Glutamatergic neuron (in vitro differentiated cells): ENCODE results near the gene TEX2. TPM values are rescaled to one million over a fixed set of nuclear protein-coding genes. Genes with fewer than 3 reads are reported as not detected.
"Not testable (repeated sequence)": the region's sequence is repeated elsewhere in the genome, so short reads cannot be mapped to it uniquely, and the experiment has no call there.

ENCODE experiments used
- DNase-seq: peaks from one replicate; pipeline ENCODE4 v3.0.0; 2022
- H3K27ac Mint-ChIP-seq: one replicate; pipeline ENCODE4 v1.8.0; 2020; ENCODE audit warnings: mild to moderate bottlenecking, mixed read lengths, inconsistent platforms; ENCODE audit not compliant: unreplicated experiment
- H3K27me3 Mint-ChIP-seq: one replicate; pipeline ENCODE4 v1.8.0; 2020; ENCODE audit warnings: mild to moderate bottlenecking, moderate library complexity, mixed read lengths, inconsistent platforms; ENCODE audit not compliant: unreplicated experiment
- H3K36me3 Mint-ChIP-seq: one replicate; pipeline ENCODE4 v1.8.0; 2020; ENCODE audit warnings: mild to moderate bottlenecking, mixed read lengths, inconsistent platforms; ENCODE audit not compliant: unreplicated experiment
- H3K4me1 Mint-ChIP-seq: one replicate; pipeline ENCODE4 v1.8.0; 2020; ENCODE audit warnings: mild to moderate bottlenecking, low read depth, mixed read lengths, inconsistent platforms; ENCODE audit not compliant: unreplicated experiment
- H3K4me3 Mint-ChIP-seq: one replicate; pipeline ENCODE4 v1.8.0; 2020; ENCODE audit warnings: mild to moderate bottlenecking, mixed read lengths, inconsistent platforms; ENCODE audit not compliant: unreplicated experiment
- H3K9me3 Mint-ChIP-seq: one replicate; pipeline ENCODE4 v1.8.0; 2020; ENCODE audit warnings: mild to moderate bottlenecking, moderate library complexity, mixed read lengths, inconsistent platforms; ENCODE audit not compliant: unreplicated experiment
- CTCF ChIP-seq: fragments of 200-600 bp; sonication (generic); IDR thresholded peaks from one replicate; pipeline ENCODE4 v1.5.0; 2021; ENCODE audit not compliant: partially characterized antibody, unreplicated experiment
- total RNA-seq: library from RNA; stranded (reverse); fragmentation: NEBNext Ultra II Directional; extraction: Animal tissue kit (Norgen Biotek cat#: 25700); gene quantifications from one replicate; pipeline ENCODE4 v1.2.1, GENCODE V29; 2021; ENCODE audit not compliant: unreplicated experiment

TEX2 gene
- total RNA-seq, 1 donor from 2014 or later, result 11.7 TPM

- no peak for TF ChIP-seq CTCF
- Mint-ChIP-seq H3K27ac (no peak overlapping the region), H3K36me3 (no peaks in the 10 kb centered on the region), H3K9me3 (peaks cover 2% of the 10 kb centered on the region), H3K4me1 (peaks cover 9% of the 10 kb centered on the region), H3K4me3 (no peak overlapping the region), H3K27me3 (no peaks in the 10 kb centered on the region)
- DNase-seq, result no peak
Observed at GRCh38 chr17:64226132-64226531, 36.9 kb downstream of the TEX2 start.

DNA sequence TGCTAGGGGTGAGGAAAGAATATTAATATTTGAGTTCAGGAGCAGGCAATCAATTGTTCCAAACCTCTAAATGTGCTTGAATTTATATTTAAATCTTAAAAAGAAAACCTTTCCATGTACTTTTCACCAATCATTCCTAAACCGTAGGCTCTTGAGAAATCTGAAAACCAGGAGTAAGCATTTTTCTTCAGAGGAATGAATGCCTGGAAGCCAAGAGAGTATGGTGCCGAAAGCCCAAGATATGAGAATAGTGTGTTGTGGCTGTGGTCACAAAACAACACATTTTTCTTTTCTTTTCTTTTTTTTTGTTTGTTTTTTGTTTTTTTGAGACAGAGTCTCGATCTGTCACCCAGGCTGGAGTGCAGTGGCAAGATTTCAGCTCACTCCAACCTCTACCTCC is 37.6 kb downstream of the TEX2 start:
- Mint-ChIP-seq H3K4me1 (peaks cover 9% of the 10 kb centered on the region), H3K27me3 (no peaks in the 10 kb centered on the region), H3K9me3 (peaks cover 2% of the 10 kb centered on the region), H3K36me3 (no peaks in the 10 kb centered on the region), H3K4me3 (no peak overlapping the region), H3K27ac (no peak overlapping the region)
- TF ChIP-seq CTCF, result no peak
- no peak for DNase-seq

DNA sequence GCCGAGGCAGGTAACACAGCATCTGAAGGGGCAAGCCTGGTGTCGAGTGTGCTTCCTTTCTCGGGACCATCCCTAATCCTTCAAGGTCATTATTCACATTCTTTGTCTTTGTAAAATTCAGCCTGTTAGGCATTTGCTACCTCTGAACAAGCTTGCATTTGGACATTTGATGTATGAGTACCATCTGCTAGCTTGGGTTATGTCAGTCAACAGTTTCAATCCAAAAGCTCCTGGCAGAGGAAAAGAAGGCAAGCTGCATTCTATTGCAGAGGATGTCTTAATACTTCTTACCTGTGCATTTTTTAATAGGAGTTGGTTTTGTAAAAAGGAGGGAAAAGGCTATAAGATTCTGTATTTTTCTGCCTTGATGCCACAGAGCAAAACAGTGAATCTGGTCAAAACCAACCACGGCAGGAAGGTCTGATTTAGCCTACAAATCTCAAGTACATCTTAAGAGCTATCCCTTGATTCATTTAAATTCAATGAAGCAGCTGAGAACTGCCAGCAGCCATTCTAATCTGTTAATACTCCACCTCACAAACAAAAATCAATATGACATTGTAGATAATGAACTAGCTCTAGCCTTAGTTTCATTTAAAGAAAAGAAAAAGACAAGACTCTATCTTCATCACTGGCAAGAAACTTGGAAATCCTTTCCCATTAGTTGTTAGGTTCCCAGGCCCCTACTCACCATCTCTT is 39.0 kb downstream of the TEX2 start:
- Mint-ChIP-seq H3K9me3 (peaks cover 2% of the 10 kb centered on the region), H3K4me1 (peaks cover 9% of the 10 kb centered on the region), H3K36me3 (no peaks in the 10 kb centered on the region), H3K27me3 (no peaks in the 10 kb centered on the region), H3K4me3 (no peak overlapping the region), H3K27ac (no peak overlapping the region)
- no peak for DNase-seq
- TF ChIP-seq CTCF, result no peak

DNA sequence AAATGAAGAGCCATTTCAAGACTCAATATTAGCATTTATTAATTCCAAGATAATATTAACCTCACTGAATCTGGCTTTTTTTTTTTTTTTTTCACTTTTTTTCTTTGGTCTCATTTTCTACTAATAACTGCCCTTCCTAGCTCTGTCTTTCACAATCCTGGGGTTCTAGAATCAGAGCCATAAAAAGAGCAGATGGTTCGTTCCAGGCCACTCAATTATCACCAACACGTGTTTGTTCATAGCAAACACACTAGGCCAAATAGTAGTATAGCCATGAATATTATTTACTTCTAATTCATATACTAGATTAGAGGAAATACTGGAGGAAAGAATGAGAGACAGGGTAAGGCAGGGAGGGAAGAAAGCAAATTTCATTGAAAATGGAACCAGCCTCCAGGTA is 39.8 kb downstream of the TEX2 start:
- H3K36me3 Mint-ChIP-seq, result no peaks in the 10 kb centered on the region
- no peak overlapping the region for H3K4me3 Mint-ChIP-seq
- no peak for DNase-seq
- TF ChIP-seq CTCF, result no peak
- peaks cover 9% of the 10 kb centered on the region for H3K4me1 Mint-ChIP-seq
- H3K27me3 Mint-ChIP-seq, result no peaks in the 10 kb centered on the region
- peaks cover 2% of the 10 kb centered on the region for H3K9me3 Mint-ChIP-seq
- no peak overlapping the region for H3K27ac Mint-ChIP-seq

DNA sequence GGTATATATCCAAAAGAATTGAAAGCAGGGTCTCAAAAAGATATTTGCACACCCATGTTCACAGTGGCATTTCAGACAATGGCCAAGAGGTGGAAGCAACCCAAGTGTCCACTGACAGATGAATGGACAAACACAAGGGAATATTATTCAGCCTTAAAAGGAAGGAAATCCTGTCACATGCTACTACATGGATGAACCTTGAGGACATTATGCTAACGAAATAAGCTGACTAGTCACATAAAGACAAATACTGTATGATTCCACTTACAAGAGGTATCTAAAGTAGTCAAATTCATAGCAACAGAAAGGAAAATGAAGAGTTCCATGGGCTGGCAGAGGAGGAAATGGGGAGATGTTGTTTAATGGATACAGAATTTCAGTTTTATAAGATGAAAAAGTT is 41.4 kb downstream of the TEX2 start:
- H3K27me3 Mint-ChIP-seq, result peaks cover 2% of the 10 kb centered on the region
- H3K4me3 Mint-ChIP-seq, result no peak overlapping the region
- no peaks in the 10 kb centered on the region for H3K36me3 Mint-ChIP-seq
- TF ChIP-seq CTCF, result no peak
- peaks cover 11% of the 10 kb centered on the region for H3K4me1 Mint-ChIP-seq
- H3K27ac Mint-ChIP-seq, result no peak overlapping the region
- no peak for DNase-seq
- H3K9me3 Mint-ChIP-seq, result peaks cover 2% of the 10 kb centered on the region

GRCh38 chr17:64220604-64221003 is 42.5 kb downstream of the TEX2 start:
- not testable (repeated sequence) for H3K27me3 Mint-ChIP-seq, H3K27ac Mint-ChIP-seq, H3K4me3 Mint-ChIP-seq, DNase-seq, H3K36me3 Mint-ChIP-seq, H3K9me3 Mint-ChIP-seq
- H3K4me1 Mint-ChIP-seq, result peaks cover 17% of the 10 kb centered on the region
